ENCODE results near the gene TUBGCP6.
"Not testable (repeated sequence)": the region's sequence is repeated elsewhere in the genome, so short reads cannot be mapped to it uniquely, and the experiment has no call there.

DNA sequence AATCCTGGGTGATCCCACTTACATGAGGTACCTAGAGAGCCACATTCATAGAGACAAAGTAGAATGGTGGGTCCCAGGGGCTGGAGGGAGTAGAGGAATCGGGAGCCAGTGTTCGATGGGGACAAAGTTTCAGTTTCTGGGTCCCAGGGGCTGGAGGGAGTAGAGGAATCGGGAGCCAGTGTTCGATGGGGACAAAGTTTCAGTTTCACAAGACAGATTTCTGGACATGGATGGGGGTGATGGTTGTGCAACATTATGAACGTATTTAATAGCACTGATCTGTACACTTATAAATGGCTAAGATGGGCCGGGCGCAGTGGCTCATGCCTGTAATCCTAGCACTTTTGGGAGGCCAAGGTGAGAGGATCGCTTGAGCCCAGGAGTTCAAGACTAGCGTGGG is 39.8 kb downstream of the TUBGCP6 start:
- not testable (repeated sequence) for TF ChIP-seq CTCF, POLR2A (IDR thresholded peaks at IDR 0.05)

Measured in prostate gland (tissue), 2 donors.